CD4-positive, alpha-beta T cell (primary cell): ENCODE measurements around the gene ATP6V1G2. TPM values are rescaled to one million over a fixed set of nuclear protein-coding genes. Genes with fewer than 3 reads are reported as not detected.

Experiments used
- ATAC-seq: fragments of 200-7000 bp; cut with Tn5 transposase; one replicate; pipeline ENCODE4 v1.10.0; 2022; ENCODE audit warnings: mild to moderate bottlenecking; ENCODE audit not compliant: poor library complexity
- CTCF ChIA-PET: fragments of 350-600 bp; sonication (Branson Sonifier 250); formaldehyde crosslinking; loops from one replicate; lab custom pipeline; 2021; ENCODE audit warnings: antibody characterized with exemption, inconsistent platforms; lab: Charles Lee
- POLR2A ChIA-PET: fragments of 350-600 bp; sonication (Branson Sonifier 250); formaldehyde crosslinking; loops from one replicate; lab custom pipeline; 2021; ENCODE audit warnings: antibody characterized with exemption, inconsistent platforms; lab: Charles Lee
- DNase-seq, 14 experiments: peaks; one replicate each; pipeline ENCODE4 v3.0.0-alpha.2; 2013 to 2020; ENCODE audit warnings: mixed read lengths in 2 of 14
- H3K27ac ChIP-seq, 2 donors: one replicate each; pipeline versions ENCODE4 v1.5.1 to v1.7.0; 2013; ENCODE audit warnings: low read length in 2 of 2, low read depth in 1 of 2, mild to moderate bottlenecking in 1 of 2
- H3K27me3 ChIP-seq, 2 experiments: 1 replicate in 1 of 2; 2 replicates in 1 of 2; pipeline versions ENCODE4 v1.6.1 to v1.7.0; 2013; ENCODE audit warnings: low read length in 2 of 2, control low read depth in 1 of 2, mild to moderate bottlenecking in 1 of 2, moderate library complexity in 1 of 2; ENCODE audit not compliant: insufficient read depth in 2 of 2, control insufficient read depth in 1 of 2
- H3K36me3 ChIP-seq: one replicate; pipeline ENCODE4 v1.6.1; 2013; ENCODE audit warnings: low read length, control low read depth; ENCODE audit not compliant: insufficient read depth
- H3K4me1 ChIP-seq: one replicate; pipeline ENCODE4 v1.6.1; 2013; ENCODE audit warnings: low read length, control low read depth; ENCODE audit not compliant: insufficient read depth
- H3K4me3 ChIP-seq: one replicate; pipeline ENCODE4 v1.5.1; 2013; ENCODE audit warnings: mild to moderate bottlenecking, low read length, moderate library complexity
- H3K9me3 ChIP-seq, 2 experiments: 1 replicate in 1 of 2; 2 replicates in 1 of 2; pipeline versions ENCODE4 v1.6.1 to v1.7.0; 2013; ENCODE audit warnings: low read length in 2 of 2, mild to moderate bottlenecking in 2 of 2, control low read depth in 1 of 2, moderate library complexity in 1 of 2; ENCODE audit not compliant: control insufficient read depth in 1 of 2, insufficient read depth in 1 of 2
- H3K27ac Mint-ChIP-seq: one replicate; pipeline ENCODE4 v1.8.0; 2020; ENCODE audit warnings: mixed read lengths
- H3K27me3 Mint-ChIP-seq: one replicate; pipeline ENCODE4 v1.8.0; 2021; ENCODE audit warnings: mixed read lengths
- H3K36me3 Mint-ChIP-seq: one replicate; pipeline ENCODE4 v1.8.0; 2021; ENCODE audit warnings: low read depth, mixed read lengths
- H3K4me1 Mint-ChIP-seq: one replicate; pipeline ENCODE4 v1.8.0; 2021; ENCODE audit warnings: low read depth, mixed read lengths
- H3K4me3 Mint-ChIP-seq: one replicate; pipeline ENCODE4 v1.8.0; 2020; ENCODE audit warnings: mild to moderate bottlenecking, mixed read lengths
- H3K9me3 Mint-ChIP-seq: one replicate; pipeline ENCODE4 v1.8.0; 2020; ENCODE audit warnings: mixed read lengths
- intact Hi-C, 2 experiments: fragments of 100-400 bp; cut with DNase I in 1 of 2; cut with micrococcal nuclease in 1 of 2; formaldehyde crosslinking; loops; one replicate each; pipeline versions ENCODE4 v1.15.1 to v1.9.0; 2023 to 2025; cut with DNase I, micrococcal nuclease
- total RNA-seq, 174 experiments: library from RNA in 2 of 174; stranded (reverse) in 2 of 174; gene quantifications; one replicate each; pipeline ENCODE4 v1.2.3 and lab custom pipeline; 2021 to 2026
- TF ChIP-seq, protein P1 (sequence below): fragments of 200-600 bp; IDR thresholded peaks from one replicate; pipeline ENCODE4 v1.8.0; 2022; ENCODE audit warnings: antibody characterized with exemption, mild to moderate bottlenecking

ATP6V1G2 gene
- total RNA-seq, 2 experiments from 2014 or later: 2.6 to 3.3 TPM

DNA sequence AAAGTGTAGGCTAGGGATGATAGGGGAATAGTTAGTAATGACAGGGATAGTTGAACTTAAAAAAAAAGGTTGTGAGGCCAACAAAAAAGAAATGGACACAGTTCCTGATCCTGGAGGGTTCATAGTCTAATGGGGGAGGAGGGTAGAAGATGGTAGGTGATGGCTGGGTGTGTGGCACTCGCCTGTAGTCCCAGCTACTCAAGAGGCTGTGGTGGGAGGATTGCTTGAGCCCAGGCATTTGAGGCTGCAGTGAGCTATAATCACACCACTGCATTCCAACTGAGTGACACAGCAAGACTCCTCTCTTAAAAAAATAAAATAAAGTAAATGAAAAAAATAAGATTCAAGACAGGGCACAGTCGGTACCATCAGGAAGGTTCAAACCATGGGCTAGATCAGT lies 50.8 kb downstream of the ATP6V1G2 start:
- Histone ChIP-seq H3K9me3 (no peaks in the 10 kb centered on the region), H3K4me1 (peaks cover 75% of the 10 kb centered on the region), H3K27me3 (no peaks in the 10 kb centered on the region), H3K27ac (peak overlapping the region in 1 of 2 donors; percentile 68), H3K36me3 (no peaks in the 10 kb centered on the region), H3K4me3 (peak overlapping the region; percentile 88)
- no peak for ATAC-seq
- DNase-seq: no peak
- H3K9me3 Mint-ChIP-seq: no peaks in the 10 kb centered on the region
- intact Hi-C loops: loop anchor here in 1 of 2 experiments (5.0 kb wide), 1 partner anchor 33 kb away; no protein-coding TSS in a partner anchor
- peak overlapping the region; percentile 58 for H3K4me3 Mint-ChIP-seq
- POLR2A ChIA-PET: interaction anchor here (0.9 to 5.2 kb wide), 10 partner anchors 33 to 1476 kb away, joined by 3 to 88 read pairs (median 6); partner anchors contain the start of genes ATP6V1G2, DDX39B and LTB
- CTCF ChIA-PET: interaction anchor here (1.6 to 3.4 kb wide), 4 partner anchors 45 to 103 kb away, joined by 4 to 30 read pairs (median 14); partner anchors contain the start of genes ATP6V1G2, DDX39B and NCR3
- TF ChIP-seq, protein P1, sequence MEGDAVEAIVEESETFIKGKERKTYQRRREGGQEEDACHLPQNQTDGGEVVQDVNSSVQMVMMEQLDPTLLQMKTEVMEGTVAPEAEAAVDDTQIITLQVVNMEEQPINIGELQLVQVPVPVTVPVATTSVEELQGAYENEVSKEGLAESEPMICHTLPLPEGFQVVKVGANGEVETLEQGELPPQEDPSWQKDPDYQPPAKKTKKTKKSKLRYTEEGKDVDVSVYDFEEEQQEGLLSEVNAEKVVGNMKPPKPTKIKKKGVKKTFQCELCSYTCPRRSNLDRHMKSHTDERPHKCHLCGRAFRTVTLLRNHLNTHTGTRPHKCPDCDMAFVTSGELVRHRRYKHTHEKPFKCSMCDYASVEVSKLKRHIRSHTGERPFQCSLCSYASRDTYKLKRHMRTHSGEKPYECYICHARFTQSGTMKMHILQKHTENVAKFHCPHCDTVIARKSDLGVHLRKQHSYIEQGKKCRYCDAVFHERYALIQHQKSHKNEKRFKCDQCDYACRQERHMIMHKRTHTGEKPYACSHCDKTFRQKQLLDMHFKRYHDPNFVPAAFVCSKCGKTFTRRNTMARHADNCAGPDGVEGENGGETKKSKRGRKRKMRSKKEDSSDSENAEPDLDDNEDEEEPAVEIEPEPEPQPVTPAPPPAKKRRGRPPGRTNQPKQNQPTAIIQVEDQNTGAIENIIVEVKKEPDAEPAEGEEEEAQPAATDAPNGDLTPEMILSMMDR: no peak
- peaks cover 66% of the 10 kb centered on the region for H3K4me1 Mint-ChIP-seq
- H3K27me3 Mint-ChIP-seq: no peaks in the 10 kb centered on the region
- peaks cover 9% of the 10 kb centered on the region for H3K36me3 Mint-ChIP-seq
- peak overlapping the region; percentile 83 for H3K27ac Mint-ChIP-seq

Other genes with a start within 250 kb of the ATP6V1G2 start
- 1,000 to 10,000 TPM; 6,758 to 7,013 TPM for gene HLA-B, start 189.4 kb downstream of the ATP6V1G2 start, total RNA-seq
- gene MICA, start 143.0 kb downstream of the ATP6V1G2 start, total RNA-seq: 10 to 100 TPM; 10.6 to 14.0 TPM
- gene MICB, start 48.5 kb downstream of the ATP6V1G2 start, total RNA-seq: 10 to 100 TPM; 14.3 to 14.7 TPM
- gene MCCD1, start 17.6 kb downstream of the ATP6V1G2 start, total RNA-seq: not detected
- 100 to 1,000 TPM; 483 to 498 TPM for gene DDX39B, start 4.6 kb downstream of the ATP6V1G2 start, total RNA-seq
- 1 to 10 TPM; 7.6 to 9.3 TPM for gene NFKBIL1, start 1.0 kb upstream of the ATP6V1G2 start, total RNA-seq
- 10 to 100 TPM; 15.4 to 16.7 TPM for gene LTA, start 25.7 kb upstream of the ATP6V1G2 start, total RNA-seq
- 10 to 100 TPM; 33.1 to 34.2 TPM for gene TNF, start 29.0 kb upstream of the ATP6V1G2 start, total RNA-seq
- 100 to 1,000 TPM; 239 to 244 TPM for gene LTB, start 35.8 kb upstream of the ATP6V1G2 start, total RNA-seq
- 10 to 100 TPM in 1 of 2 experiments, 1 to 10 TPM in 1; 8.9 to 10.3 TPM for gene LST1, start 39.7 kb upstream of the ATP6V1G2 start, total RNA-seq
- gene NCR3, start 46.4 kb upstream of the ATP6V1G2 start, total RNA-seq: 1 to 10 TPM; 2.3 to 2.6 TPM
- gene AIF1, start 68.6 kb upstream of the ATP6V1G2 start, total RNA-seq: 10 to 100 TPM; 31.8 to 35.5 TPM
- gene PRRC2A, start 74.1 kb upstream of the ATP6V1G2 start, total RNA-seq: 100 to 1,000 TPM; 206 to 215 TPM
- gene BAG6, start 106.1 kb upstream of the ATP6V1G2 start, total RNA-seq: 100 to 1,000 TPM; 211 TPM
- 1 to 10 TPM; 4.2 to 4.6 TPM for gene APOM, start 109.3 kb upstream of the ATP6V1G2 start, total RNA-seq
- gene C6orf47, start 114.2 kb upstream of the ATP6V1G2 start, total RNA-seq: 10 to 100 TPM in 1 of 2 experiments, 1 to 10 TPM in 1; 9.6 to 10.5 TPM
- gene GPANK1, start 118.4 kb upstream of the ATP6V1G2 start, total RNA-seq: 10 to 100 TPM in 1 of 2 experiments, 1 to 10 TPM in 1; 9.8 to 11.0 TPM
- gene CSNK2B, start 119.5 kb upstream of the ATP6V1G2 start, total RNA-seq: 10 to 100 TPM; 88.0 to 92.6 TPM
- gene LY6G5B, start 123.4 kb upstream of the ATP6V1G2 start, total RNA-seq: 10 to 100 TPM; 27.0 to 28.0 TPM
- under 1 TPM; 0.49 to 0.67 TPM for gene LY6G5C, start 134.5 kb upstream of the ATP6V1G2 start, total RNA-seq
- 10 to 100 TPM; 52.3 to 59.3 TPM for gene ABHD16A, start 156.7 kb upstream of the ATP6V1G2 start, total RNA-seq
- not detected for gene LY6G6F, start 160.3 kb upstream of the ATP6V1G2 start, total RNA-seq
- gene LY6G6D, start 168.7 kb upstream of the ATP6V1G2 start, total RNA-seq: not detected
- not detected for gene LY6G6C, start 175.1 kb upstream of the ATP6V1G2 start, total RNA-seq
- gene MPIG6B, start 176.8 kb upstream of the ATP6V1G2 start, total RNA-seq: under 1 TPM; 0.11 to 0.17 TPM
- gene DDAH2, start 182.7 kb upstream of the ATP6V1G2 start, total RNA-seq: 1 to 10 TPM; 3.0 to 3.3 TPM
- 10 to 100 TPM; 61.2 to 61.5 TPM for gene CLIC1, start 189.9 kb upstream of the ATP6V1G2 start, total RNA-seq
- gene MSH5, start 193.4 kb upstream of the ATP6V1G2 start, total RNA-seq: 10 to 100 TPM; 13.6 to 13.7 TPM
- gene SAPCD1, start 216.0 kb upstream of the ATP6V1G2 start, total RNA-seq: 1 to 10 TPM; 2.7 to 2.8 TPM
- 1 to 10 TPM; 1.7 TPM for gene VWA7, start 230.7 kb upstream of the ATP6V1G2 start, total RNA-seq
- 10 to 100 TPM; 43.9 to 44.2 TPM for gene VARS1, start 249.1 kb upstream of the ATP6V1G2 start, total RNA-seq